HG03520 (cell line): ENCODE measurements around the gene TBXAS1.

Experiments used
- ATAC-seq: cut with Tn5 transposase; IDR thresholded peaks from one replicate; pipeline ENCODE4 v1.9.1; 2021; ENCODE audit warnings: mild to moderate bottlenecking, moderate library complexity; ENCODE audit not compliant: unreplicated experiment

TBXAS1 gene

GRCh38 chr7:139974179-139974811 is 145.2 kb downstream of the TBXAS1 start:
- no peak for ATAC-seq

GRCh38 chr7:139976055-139976837 is 147.2 kb downstream of the TBXAS1 start:
- no peak for ATAC-seq

GRCh38 chr7:139976838-139977656 is 148.0 kb downstream of the TBXAS1 start:
- ATAC-seq = no peak

GRCh38 chr7:139981511-139981895 is 152.4 kb downstream of the TBXAS1 start:
- ATAC-seq = no peak

GRCh38 chr7:139982927-139983920 is 154.2 kb downstream of the TBXAS1 start:
- no peak for ATAC-seq

GRCh38 chr7:139984642-139985539 is 155.8 kb downstream of the TBXAS1 start:
- no peak for ATAC-seq

GRCh38 chr7:139985811-139986210 is 156.7 kb downstream of the TBXAS1 start:
- ATAC-seq = no peak

- ATAC-seq = no peak
These were observed 158.8 kb downstream of the TBXAS1 start for GRCh38 chr7:139987691-139988516.

GRCh38 chr7:139989366-139990141 is 160.5 kb downstream of the TBXAS1 start:
- ATAC-seq = no peak

GRCh38 chr7:139990142-139990535 is 161.1 kb downstream of the TBXAS1 start:
- no peak for ATAC-seq

- no peak for ATAC-seq
These were observed 161.7 kb downstream of the TBXAS1 start for GRCh38 chr7:139990571-139991268.

- no peak for ATAC-seq
These were observed 162.2 kb downstream of the TBXAS1 start for GRCh38 chr7:139991269-139991666.

- ATAC-seq = no peak
These were observed 162.8 kb downstream of the TBXAS1 start for GRCh38 chr7:139991911-139992310.

- no peak for ATAC-seq
These were observed 163.4 kb downstream of the TBXAS1 start for GRCh38 chr7:139992353-139993044.

GRCh38 chr7:139993169-139993568 is 164.1 kb downstream of the TBXAS1 start:
- no peak for ATAC-seq

- ATAC-seq = no peak
These were observed 164.5 kb downstream of the TBXAS1 start for GRCh38 chr7:139993592-139993991.

GRCh38 chr7:139994356-139994755 is 165.3 kb downstream of the TBXAS1 start:
- ATAC-seq = no peak
